B cell (primary cell): ENCODE data around the gene BSDC1.

ENCODE experiments used
- CTCF ChIP-seq: fragments of 200-600 bp; IDR thresholded peaks from one replicate; pipeline ENCODE4 v1.8.0; 2022; ENCODE audit warnings: antibody characterized with exemption, mild to moderate bottlenecking
- EZH2 ChIP-seq: IDR thresholded peaks from 2 replicates; pipeline ENCODE4 v1.6.1; 2012; ENCODE audit warnings: borderline replicate concordance, low read depth, mild to moderate bottlenecking, moderate library complexity, low read length; ENCODE audit not compliant: insufficient read depth, poor library complexity, severe bottlenecking

GRCh38 chr1:32356478-32356877 lies 37.8 kb downstream of the BSDC1 start:
- TF ChIP-seq CTCF (no peak), EZH2 (no peak)
